Ovary (tissue), 9 donors: ENCODE measurements around the gene CPD. TPM values are rescaled to one million over a fixed set of nuclear protein-coding genes. Genes with fewer than 3 reads are reported as not detected.

Experiments
- DNase-seq, 5 donors: peaks; one replicate each; pipeline ENCODE4 v3.0.0-alpha.2; 2019 to 2020
- H3K27ac ChIP-seq, 2 donors: fragments of 200-600 bp; one replicate each; pipeline versions ENCODE4 v1.5.1 to v1.8.0; 2019 to 2022
- H3K27me3 ChIP-seq: fragments of 200-600 bp; one replicate; pipeline ENCODE4 v1.8.0; 2022
- H3K36me3 ChIP-seq: fragments of 200-600 bp; sonication (generic); one replicate; pipeline ENCODE4 v1.5.1; 2019
- H3K4me1 ChIP-seq: one replicate; pipeline ENCODE4 v1.8.1; 2013; ENCODE audit warnings: mild to moderate bottlenecking, moderate library complexity; ENCODE audit not compliant: insufficient read depth
- H3K4me3 ChIP-seq: fragments of 200-600 bp; sonication (generic); one replicate; pipeline ENCODE4 v1.5.1; 2017
- H3K9me3 ChIP-seq, 2 donors: fragments of 200-600 bp in 1 of 2; sonication (generic) in 1 of 2; one replicate each; pipeline versions ENCODE4 v1.5.1 to v1.8.1; 2013 to 2019; ENCODE audit warnings: mild to moderate bottlenecking in 1 of 2, moderate library complexity in 1 of 2
- CTCF ChIP-seq, 3 donors: fragments of 450-650 bp in 2 of 3; fragments of 200-600 bp in 1 of 3; IDR thresholded peaks; one replicate each; pipeline versions ENCODE4 v1.5.1 to v1.8.0; 2016 to 2022; ENCODE audit warnings: antibody characterized with exemption in 3 of 3, mild to moderate bottlenecking in 1 of 3
- EP300 ChIP-seq: sonication (generic); formaldehyde crosslinking; IDR thresholded peaks from one replicate; pipeline ENCODE4 v1.6.1; 2017; ENCODE audit warnings: antibody characterized with exemption
- POLR2A ChIP-seq: fragments of 450-650 bp; IDR thresholded peaks from one replicate; pipeline ENCODE4 v1.6.1; 2017; ENCODE audit warnings: antibody characterized with exemption, mild to moderate bottlenecking, moderate library complexity
- WGBS, 3 donors: extraction: QIAGEN DNeasy Blood & Tissue Kit in 1 of 3; methylation state at CpG; one replicate each; pipeline versions ENCODE4 v1.1.5 to v1.1.7; 2013 to 2017; 5-methylcytosine and 5-hydroxymethylcytosine counted together
- intact Hi-C, 4 donors: fragments of 100-400 bp; cut with DNase I; formaldehyde crosslinking; loops; one replicate each; pipeline versions ENCODE4 v1.11.0 to v1.15.1; 2022 to 2023
- polyA plus RNA-seq, 2 donors: library from polyadenylated mRNA; stranded (reverse); fragments of 200-250 nt in 1 of 2; fragments of 350-450 nt in 1 of 2; fragmentation: Illumina TruSeq in 1 of 2; extraction: RNeasy Lipid Tissue Mini Kit (QIAGEN cat#74804) in 1 of 2; gene quantifications; one replicate each; pipeline ENCODE4 v1.2.3, GENCODE V29; 2013 to 2014
- total RNA-seq, 7 donors: library from RNA; depleted of rRNA in 2 of 7; stranded (reverse); fragments of >200 nt in 2 of 7; fragmentation: NEBNext Ultra II Directional in 3 of 7; extraction: Animal tissue kit (Norgen Biotek cat#: 25700) in 3 of 7; gene quantifications; one replicate each; pipeline versions ENCODE4 v1.1.0 to v1.2.4, GENCODE V29; 2016 to 2023
- donor health status: DM: no; HTN: no; CAD: no; lungs with moderate emphysema.
- donor health status: DM: no; HTN: no; CAD: no.
- donor health status: Bipolar disorder and iron deficiency.
- donor health status: DM: yes; HTN: yes; CAD: no.
- donor health status: DM: no; HTN: no; CAD: no.
- donor health status: DM: yes; HTN: yes; CAD: no.

Gene CPD
- total and polyA plus RNA-seq, 9 donors: 8.6 to 53.8 (median 28.6) TPM

GRCh38 chr17:30379303-30379902 lies 676 bp downstream of the CPD start:
- WGBS, 3 donors: 0 to 1% (median 0%) methylated on average over 12 to 68 of the region's 68 CpGs
- Histone ChIP-seq H3K4me1 (peaks cover 4% of the 10 kb centered on the region), H3K27ac (peak overlapping the region; percentile 32 to 73), H3K36me3 (no peaks in the 10 kb centered on the region), H3K9me3 (no peaks in the 10 kb centered on the region), H3K4me3 (peak overlapping the region; percentile 88), H3K27me3 (no peaks in the 10 kb centered on the region)
- intact Hi-C loops: loop anchor here in 1 of 4 donors (5.0 kb wide), 1 partner anchor 262 kb away; the partner anchor contains the start of gene NSRP1
- DNase-seq: peak; percentile 9 to 50 (median 34)
- TF ChIP-seq CTCF (IDR thresholded peaks at IDR 0.05): no peak
- no peak for TF ChIP-seq POLR2A
- TF ChIP-seq EP300: no peak

GRCh38 chr17:30379903-30380381 lies 1.2 kb downstream of the CPD start:
- intact Hi-C loops: loop anchor here in 1 of 4 donors (5.0 kb wide), 1 partner anchor 263 kb away; the partner anchor contains the start of gene NSRP1
- Histone ChIP-seq H3K4me3 (peak overlapping the region; percentile 88), H3K27ac (no peak overlapping the region), H3K27me3 (no peaks in the 10 kb centered on the region), H3K36me3 (no peaks in the 10 kb centered on the region), H3K4me1 (peaks cover 4% of the 10 kb centered on the region), H3K9me3 (no peaks in the 10 kb centered on the region)
- TF ChIP-seq CTCF (IDR thresholded peaks at IDR 0.05): no peak
- no peak for TF ChIP-seq EP300
- TF ChIP-seq POLR2A: no peak
- DNase-seq: no peak
- 12 to 14% (median 13%) methylated on average over 5 of the region's 5 CpGs for WGBS, 3 donors

GRCh38 chr17:30380643-30381339 lies 2.1 kb downstream of the CPD start:
- 68 to 73% (median 73%) methylated on average over 7 of the region's 7 CpGs for WGBS, 3 donors
- no peak for DNase-seq
- Histone ChIP-seq H3K4me3 (peak overlapping the region; percentile 88), H3K4me1 (peaks cover 4% of the 10 kb centered on the region), H3K36me3 (no peaks in the 10 kb centered on the region), H3K27me3 (no peaks in the 10 kb centered on the region), H3K9me3 (no peaks in the 10 kb centered on the region), H3K27ac (no peak overlapping the region)
- intact Hi-C loops: no loop called here
- no peak for TF ChIP-seq CTCF (IDR thresholded peaks at IDR 0.05)
- no peak for TF ChIP-seq EP300
- TF ChIP-seq POLR2A: no peak

GRCh38 chr17:30381340-30381659 lies 2.6 kb downstream of the CPD start:
- H3K9me3 ChIP-seq: no peaks in the 10 kb centered on the region
- H3K27ac ChIP-seq: no peak overlapping the region
- peaks cover 4% of the 10 kb centered on the region for H3K4me1 ChIP-seq
- TF ChIP-seq EP300 (no peak), POLR2A (no peak), CTCF (IDR thresholded peaks at IDR 0.05) (no peak)
- peak overlapping the region; percentile 88 for H3K4me3 ChIP-seq
- no peaks in the 10 kb centered on the region for H3K27me3 ChIP-seq
- intact Hi-C loops: no loop called here
- DNase-seq: no peak
- WGBS, 3 donors: 86 to 90% (median 90%) methylated on average over 2 of the region's 2 CpGs
- no peaks in the 10 kb centered on the region for H3K36me3 ChIP-seq
